ENCODE measurements around the gene THSD7B.

THSD7B gene

DNA sequence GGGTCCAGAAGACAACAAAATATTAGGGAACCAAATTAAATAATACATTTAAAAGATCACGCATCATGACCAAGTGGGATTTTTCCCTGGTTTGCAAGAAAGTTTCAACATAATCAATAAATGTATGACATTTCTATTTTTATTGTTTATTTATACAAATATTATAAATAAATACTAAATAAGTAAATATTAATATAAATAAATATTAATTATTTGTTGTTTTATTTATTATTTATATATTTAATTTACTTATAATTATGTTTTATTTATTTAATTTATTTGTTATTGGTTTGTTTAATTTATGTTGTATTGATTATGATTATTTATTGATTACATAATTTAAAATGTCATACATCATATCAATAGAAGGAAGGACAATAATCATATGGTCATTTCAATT is 956.4 kb downstream of the THSD7B start:
- no peak for DNase-seq

DNA sequence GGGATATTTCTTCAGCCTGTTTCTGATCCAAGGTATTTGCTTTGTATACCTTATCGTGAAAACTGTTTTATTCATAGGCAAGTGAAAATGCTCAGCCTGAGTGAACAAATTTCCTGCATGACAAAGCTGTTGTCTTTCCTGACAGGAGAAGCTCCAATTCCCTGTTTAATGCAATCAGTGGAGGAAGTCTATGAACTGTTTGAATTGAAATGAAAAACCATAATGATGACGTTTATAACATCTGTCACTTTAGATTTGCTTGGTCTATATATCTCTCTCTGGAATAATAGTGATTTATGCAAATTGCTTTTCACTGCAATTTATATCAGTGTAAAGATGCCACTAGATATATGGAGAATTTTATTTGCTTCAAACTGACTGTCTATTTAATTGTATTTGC is 959.6 kb downstream of the THSD7B start:
- DNase-seq: no peak

Measured in RPMI8226 (cell line).